Measurements from ENCODE around the gene RAI14. TPM values are rescaled to one million over a fixed set of nuclear protein-coding genes. Genes with fewer than 3 reads are reported as not detected.

RAI14 gene
- total and polyA plus RNA-seq, 7 experiments from 2014 or later: 0.32 to 0.98 (median 0.89) TPM; not detected in 4

GRCh38 chr5:34684281-34684979, 28.3 kb downstream of the RAI14 start:
- CTCF ChIA-PET: no interaction called here
- no peak overlapping the region for H3K4me3 Mint-ChIP-seq

GRCh38 chr5:34684980-34685352, 28.8 kb downstream of the RAI14 start:
- intact Hi-C loops (cut with micrococcal nuclease): no loop called here
- Histone ChIP-seq H3K4me3 (ENCODE audit: low read length) (no peak overlapping the region), H3K36me3 (ENCODE audit: control insufficient read depth in 2 of 3, insufficient read depth in 3 of 3, low read length in 3 of 3) (no peaks in the 10 kb centered on the region), H3K27me3 (ENCODE audit: control insufficient read depth in 2 of 2, insufficient read depth in 2 of 2, low read length in 2 of 2) (peaks cover 0 to 3% of the 10 kb centered on the region in 2 donors), H3K27ac (ENCODE audit: low read depth, low read length) (no peak overlapping the region), H3K9me3 (ENCODE audit: control insufficient read depth in 2 of 3, low read length in 3 of 3) (no peaks in the 10 kb centered on the region), H3K4me1 (ENCODE audit: control insufficient read depth in 2 of 2, insufficient read depth in 2 of 2, low read length in 2 of 2) (no peaks in the 10 kb centered on the region)
- H3K27ac Mint-ChIP-seq: no peak overlapping the region
- ChIA-PET POLR2A (no interaction called here), CTCF (no interaction called here)
- DNase-seq: no peak
- H3K4me1 Mint-ChIP-seq: no peaks in the 10 kb centered on the region
- peaks cover 0 to 11% (median 6%) of the 10 kb centered on the region in 5 donors for H3K27me3 Mint-ChIP-seq
- H3K4me3 Mint-ChIP-seq: no peak overlapping the region
- no peaks in the 10 kb centered on the region for H3K9me3 Mint-ChIP-seq
- no peaks in the 10 kb centered on the region for H3K36me3 Mint-ChIP-seq
- no peak for ATAC-seq

More at GRCh38 chr5:34684281-34684979, 28.3 kb downstream of the RAI14 start:
- Histone ChIP-seq H3K36me3 (ENCODE audit: control insufficient read depth in 2 of 3, insufficient read depth in 3 of 3, low read length in 3 of 3) (no peaks in the 10 kb centered on the region), H3K9me3 (ENCODE audit: control insufficient read depth in 2 of 3, low read length in 3 of 3) (no peaks in the 10 kb centered on the region), H3K4me1 (ENCODE audit: control insufficient read depth in 2 of 2, insufficient read depth in 2 of 2, low read length in 2 of 2) (no peaks in the 10 kb centered on the region), H3K27me3 (ENCODE audit: control insufficient read depth in 2 of 2, insufficient read depth in 2 of 2, low read length in 2 of 2) (peaks cover 0 to 3% of the 10 kb centered on the region in 2 donors), H3K27ac (ENCODE audit: low read depth, low read length) (no peak overlapping the region), H3K4me3 (ENCODE audit: low read length) (no peak overlapping the region)
- POLR2A ChIA-PET: no interaction called here
- H3K9me3 Mint-ChIP-seq: no peaks in the 10 kb centered on the region
- no peak for ATAC-seq
- peaks cover 0 to 11% (median 6%) of the 10 kb centered on the region in 5 donors for H3K27me3 Mint-ChIP-seq
- intact Hi-C loops (cut with micrococcal nuclease): no loop called here
- H3K4me1 Mint-ChIP-seq: no peaks in the 10 kb centered on the region
- DNase-seq: no peak
- H3K36me3 Mint-ChIP-seq: no peaks in the 10 kb centered on the region
- H3K27ac Mint-ChIP-seq: no peak overlapping the region

- H3K9me3 Mint-ChIP-seq: no peaks in the 10 kb centered on the region
- no peak overlapping the region for H3K27ac ChIP-seq (ENCODE audit: low read depth, low read length)
- H3K4me1 Mint-ChIP-seq: no peaks in the 10 kb centered on the region
- CTCF ChIA-PET: no interaction called here
- no peaks in the 10 kb centered on the region for H3K9me3 ChIP-seq (ENCODE audit: control insufficient read depth in 2 of 3, low read length in 3 of 3)
- H3K27me3 ChIP-seq (ENCODE audit: control insufficient read depth in 2 of 2, insufficient read depth in 2 of 2, low read length in 2 of 2): peaks cover 0 to 3% of the 10 kb centered on the region in 2 donors
- no peak overlapping the region for H3K4me3 Mint-ChIP-seq
- H3K36me3 Mint-ChIP-seq: no peaks in the 10 kb centered on the region
- H3K4me1 ChIP-seq (ENCODE audit: control insufficient read depth in 2 of 2, insufficient read depth in 2 of 2, low read length in 2 of 2): no peaks in the 10 kb centered on the region
- intact Hi-C loops (cut with micrococcal nuclease): no loop called here
- POLR2A ChIA-PET: no interaction called here
- H3K27me3 Mint-ChIP-seq: peaks cover 0 to 11% (median 6%) of the 10 kb centered on the region in 5 donors
- no peak overlapping the region for H3K27ac Mint-ChIP-seq
- no peaks in the 10 kb centered on the region for H3K36me3 ChIP-seq (ENCODE audit: control insufficient read depth in 2 of 3, insufficient read depth in 3 of 3, low read length in 3 of 3)
- H3K4me3 ChIP-seq (ENCODE audit: low read length): no peak overlapping the region
- DNase-seq: no peak
- ATAC-seq: no peak
Measured at GRCh38 chr5:34685485-34686165, 29.5 kb downstream of the RAI14 start.

- H3K27me3 ChIP-seq (ENCODE audit: control insufficient read depth in 2 of 2, insufficient read depth in 2 of 2, low read length in 2 of 2): peaks cover 0 to 3% of the 10 kb centered on the region in 2 donors
- Mint-ChIP-seq H3K27ac (no peak overlapping the region), H3K9me3 (no peaks in the 10 kb centered on the region), H3K4me3 (no peak overlapping the region), H3K27me3 (peaks cover 0 to 11% (median 0%) of the 10 kb centered on the region in 5 donors), H3K36me3 (no peaks in the 10 kb centered on the region), H3K4me1 (peaks cover 0 to 2% (median 0%) of the 10 kb centered on the region in 7 donors)
- H3K4me1 ChIP-seq (ENCODE audit: control insufficient read depth in 2 of 2, insufficient read depth in 2 of 2, low read length in 2 of 2): no peaks in the 10 kb centered on the region
- no peak overlapping the region for H3K27ac ChIP-seq (ENCODE audit: low read depth, low read length)
- ATAC-seq (no peak), DNase-seq (no peak)
- intact Hi-C loops (cut with micrococcal nuclease): no loop called here
- CTCF ChIA-PET: interaction anchor here (1.7 kb wide), 1 partner anchor 8 kb away, joined by 3 read pairs; no protein-coding TSS in a partner anchor
- POLR2A ChIA-PET: no interaction called here
- no peaks in the 10 kb centered on the region for H3K36me3 ChIP-seq (ENCODE audit: control insufficient read depth in 2 of 3, insufficient read depth in 3 of 3, low read length in 3 of 3)
- no peak overlapping the region for H3K4me3 ChIP-seq (ENCODE audit: low read length)
- H3K9me3 ChIP-seq (ENCODE audit: control insufficient read depth in 2 of 3, low read length in 3 of 3): no peaks in the 10 kb centered on the region
Measured at GRCh38 chr5:34686762-34687268, 30.7 kb downstream of the RAI14 start.

- intact Hi-C loops (cut with micrococcal nuclease): no loop called here
- no peaks in the 10 kb centered on the region for H3K36me3 ChIP-seq (ENCODE audit: control insufficient read depth in 2 of 3, insufficient read depth in 3 of 3, low read length in 3 of 3)
- CTCF ChIA-PET: interaction anchor here (1.7 kb wide), 1 partner anchor 9 kb away, joined by 3 read pairs; no protein-coding TSS in a partner anchor
Measured at GRCh38 chr5:34687269-34688011, 31.3 kb downstream of the RAI14 start.

DNA sequence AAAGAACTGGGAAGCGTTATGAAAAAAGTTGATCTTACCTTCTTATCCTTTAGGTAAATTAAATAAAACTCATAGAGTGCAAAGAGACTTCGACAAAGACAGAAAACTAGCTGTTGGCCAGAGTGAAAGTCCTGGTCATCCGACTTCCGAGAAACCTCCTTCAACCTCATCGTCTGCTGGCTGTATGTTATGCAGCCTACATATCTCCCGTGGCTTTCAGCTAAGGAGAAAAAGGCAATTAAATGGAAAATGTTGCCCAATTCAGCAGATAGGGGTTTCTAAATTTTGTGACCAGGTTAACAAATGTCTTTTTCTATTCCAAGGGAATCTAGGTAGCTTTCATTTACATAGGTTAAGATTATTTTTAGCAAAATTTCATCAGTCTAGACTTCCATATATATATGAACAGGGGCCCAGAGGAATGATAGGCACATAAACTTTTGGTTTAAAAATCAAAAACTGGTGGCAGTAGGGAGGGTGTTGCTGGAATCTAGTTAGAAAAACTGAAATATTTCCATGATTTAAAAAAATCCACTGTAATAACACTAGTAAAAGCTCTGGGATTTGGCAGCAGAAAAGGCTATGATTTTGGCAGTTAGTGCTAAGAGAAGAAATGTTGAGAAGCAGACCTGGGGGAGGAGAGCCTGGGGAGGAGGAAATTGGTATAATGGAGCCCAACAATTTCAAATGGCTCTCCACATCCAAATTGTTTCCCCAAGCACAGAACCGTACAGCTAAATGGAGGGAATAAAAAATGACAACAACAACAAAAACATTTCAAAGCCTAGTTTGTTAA, 32.1 kb downstream of the RAI14 start:
- no peak for DNase-seq
- intact Hi-C loops (cut with micrococcal nuclease): no loop called here
- Histone ChIP-seq H3K4me1 (ENCODE audit: control insufficient read depth in 2 of 2, insufficient read depth in 2 of 2, low read length in 2 of 2) (no peaks in the 10 kb centered on the region), H3K27ac (ENCODE audit: low read depth, low read length) (no peak overlapping the region), H3K36me3 (ENCODE audit: control insufficient read depth in 2 of 3, insufficient read depth in 3 of 3, low read length in 3 of 3) (no peaks in the 10 kb centered on the region), H3K9me3 (ENCODE audit: control insufficient read depth in 2 of 3, low read length in 3 of 3) (no peaks in the 10 kb centered on the region), H3K4me3 (ENCODE audit: low read length) (no peak overlapping the region), H3K27me3 (ENCODE audit: control insufficient read depth in 2 of 2, insufficient read depth in 2 of 2, low read length in 2 of 2) (peaks cover 0 to 3% of the 10 kb centered on the region in 2 donors)
- Mint-ChIP-seq H3K27me3 (peaks cover 0 to 11% (median 0%) of the 10 kb centered on the region in 5 donors), H3K27ac (no peak overlapping the region), H3K4me3 (no peak overlapping the region), H3K9me3 (no peaks in the 10 kb centered on the region), H3K36me3 (no peaks in the 10 kb centered on the region), H3K4me1 (peaks cover 0 to 4% (median 0%) of the 10 kb centered on the region in 7 donors)
- POLR2A ChIA-PET: interaction anchor here (0.6 kb wide), 1 partner anchor 25 kb away, joined by 3 read pairs; no protein-coding TSS in a partner anchor
- CTCF ChIA-PET: interaction anchor here (1.7 kb wide), 1 partner anchor 10 kb away, joined by 3 read pairs; no protein-coding TSS in a partner anchor
- ATAC-seq: no peak

More at GRCh38 chr5:34687269-34688011, 31.3 kb downstream of the RAI14 start:
- no peak overlapping the region for H3K4me3 Mint-ChIP-seq
- POLR2A ChIA-PET: no interaction called here
- no peak for ATAC-seq
- peaks cover 0 to 4% (median 0%) of the 10 kb centered on the region in 7 donors for H3K4me1 Mint-ChIP-seq
- no peaks in the 10 kb centered on the region for H3K4me1 ChIP-seq (ENCODE audit: control insufficient read depth in 2 of 2, insufficient read depth in 2 of 2, low read length in 2 of 2)
- no peak overlapping the region for H3K27ac Mint-ChIP-seq
- H3K9me3 ChIP-seq (ENCODE audit: control insufficient read depth in 2 of 3, low read length in 3 of 3): no peaks in the 10 kb centered on the region
- no peaks in the 10 kb centered on the region for H3K36me3 Mint-ChIP-seq
- peaks cover 0 to 11% (median 0%) of the 10 kb centered on the region in 5 donors for H3K27me3 Mint-ChIP-seq
- DNase-seq: no peak
- H3K27me3 ChIP-seq (ENCODE audit: control insufficient read depth in 2 of 2, insufficient read depth in 2 of 2, low read length in 2 of 2): peaks cover 0 to 3% of the 10 kb centered on the region in 2 donors
- H3K27ac ChIP-seq (ENCODE audit: low read depth, low read length): no peak overlapping the region
- H3K9me3 Mint-ChIP-seq: no peaks in the 10 kb centered on the region
- H3K4me3 ChIP-seq (ENCODE audit: low read length): no peak overlapping the region
